Measurements from ENCODE around the gene HEATR1. TPM values are rescaled to one million over a fixed set of nuclear protein-coding genes. Genes with fewer than 3 reads are reported as not detected.

Gene HEATR1
- total RNA-seq, 2 experiments from 2014 or later, result 34.4 to 69.0 TPM

- H3K27ac ChIP-seq (ENCODE audit: low read depth, low read length, poor library complexity, severe bottlenecking), result no peak overlapping the region
- H3K36me3 ChIP-seq (ENCODE audit: insufficient read depth, low read length), result no peaks in the 10 kb centered on the region
- no peak overlapping the region for H3K4me3 ChIP-seq (ENCODE audit: low read depth, low read length, poor library complexity, severe bottlenecking)
- TF ChIP-seq CTCF (conservative IDR thresholded peaks at IDR 0.05; ENCODE audit: low read length) (no peak), EZH2phosphoT487 (IDR thresholded peaks at IDR 0.05; ENCODE audit: borderline replicate concordance, low read depth, low read length) (no peak)
- H3K79me2 ChIP-seq (ENCODE audit: insufficient read depth, low read depth, low read length), result no peaks in the 10 kb centered on the region
- H3K9me3 ChIP-seq (ENCODE audit: low read length), result no peaks in the 10 kb centered on the region
- no peak overlapping the region for H3K4me2 ChIP-seq (ENCODE audit: low read length)
- intact Hi-C loops (cut with micrococcal nuclease; ENCODE audit: unreplicated experiment), result no loop called here
- BruUV-seq (replicated peaks), result no TSS peak
- no peak overlapping the region for H2AFZ ChIP-seq (ENCODE audit: low read length)
- ChIA-PET POLR2A (interaction anchor here (0.5 kb wide), 1 partner anchor 14 kb away, joined by 3 read pairs; no protein-coding TSS in a partner anchor), CTCF (ENCODE audit: unreplicated experiment) (no interaction called here)
- DNase-seq (ENCODE audit: low spot score), result no peak
- H4K20me1 ChIP-seq (ENCODE audit: insufficient read depth, low read length), result no peaks in the 10 kb centered on the region
- no peaks in the 10 kb centered on the region for H3K4me1 ChIP-seq (ENCODE audit: insufficient read depth, low read length, poor library complexity, severe bottlenecking)
- H3K9me2 ChIP-seq (ENCODE audit: insufficient read depth, low read length), result no peaks in the 10 kb centered on the region
Measured at GRCh38 chr1:236622407-236622806, 18.1 kb upstream of the HEATR1 start.

- H3K4me2 ChIP-seq (ENCODE audit: low read length), result no peak overlapping the region
- ChIA-PET CTCF (ENCODE audit: unreplicated experiment) (no interaction called here), POLR2A (interaction anchor here (0.6 to 0.7 kb wide), 2 partner anchors 12 to 117 kb away, joined by 3 to 10 read pairs; no protein-coding TSS in a partner anchor)
- no peaks in the 10 kb centered on the region for H3K9me3 ChIP-seq (ENCODE audit: low read length)
- H3K79me2 ChIP-seq (ENCODE audit: insufficient read depth, low read depth, low read length), result no peaks in the 10 kb centered on the region
- H2AFZ ChIP-seq (ENCODE audit: low read length), result no peak overlapping the region
- H3K36me3 ChIP-seq (ENCODE audit: insufficient read depth, low read length), result no peaks in the 10 kb centered on the region
- no peak overlapping the region for H3K4me3 ChIP-seq (ENCODE audit: low read depth, low read length, poor library complexity, severe bottlenecking)
- H3K4me1 ChIP-seq (ENCODE audit: insufficient read depth, low read length, poor library complexity, severe bottlenecking), result no peaks in the 10 kb centered on the region
- no peak for DNase-seq (ENCODE audit: low spot score)
- TF ChIP-seq EZH2phosphoT487 (IDR thresholded peaks at IDR 0.05; ENCODE audit: borderline replicate concordance, low read depth, low read length) (no peak), CTCF (conservative IDR thresholded peaks at IDR 0.05; ENCODE audit: low read length) (no peak)
- H4K20me1 ChIP-seq (ENCODE audit: insufficient read depth, low read length), result no peaks in the 10 kb centered on the region
- intact Hi-C loops (cut with micrococcal nuclease; ENCODE audit: unreplicated experiment), result no loop called here
- no TSS peak for BruUV-seq (replicated peaks)
- H3K9me2 ChIP-seq (ENCODE audit: insufficient read depth, low read length), result no peaks in the 10 kb centered on the region
- no peak overlapping the region for H3K27ac ChIP-seq (ENCODE audit: low read depth, low read length, poor library complexity, severe bottlenecking)
Measured at GRCh38 chr1:236619398-236619797, 15.1 kb upstream of the HEATR1 start.

GRCh38 chr1:236618507-236618906 lies 14.2 kb upstream of the HEATR1 start:
- no peaks in the 10 kb centered on the region for H3K4me1 ChIP-seq (ENCODE audit: insufficient read depth, low read length, poor library complexity, severe bottlenecking)
- ChIA-PET CTCF (ENCODE audit: unreplicated experiment) (no interaction called here), POLR2A (no interaction called here)
- H3K4me2 ChIP-seq (ENCODE audit: low read length), result no peak overlapping the region
- no peaks in the 10 kb centered on the region for H3K36me3 ChIP-seq (ENCODE audit: insufficient read depth, low read length)
- H3K9me2 ChIP-seq (ENCODE audit: insufficient read depth, low read length), result no peaks in the 10 kb centered on the region
- H3K9me3 ChIP-seq (ENCODE audit: low read length), result no peaks in the 10 kb centered on the region
- intact Hi-C loops (cut with micrococcal nuclease; ENCODE audit: unreplicated experiment), result no loop called here
- no peaks in the 10 kb centered on the region for H4K20me1 ChIP-seq (ENCODE audit: insufficient read depth, low read length)
- H3K4me3 ChIP-seq (ENCODE audit: low read depth, low read length, poor library complexity, severe bottlenecking), result no peak overlapping the region
- H2AFZ ChIP-seq (ENCODE audit: low read length), result no peak overlapping the region
- no TSS peak for BruUV-seq (replicated peaks)
- H3K27ac ChIP-seq (ENCODE audit: low read depth, low read length, poor library complexity, severe bottlenecking), result no peak overlapping the region
- no peak for TF ChIP-seq EZH2phosphoT487 (IDR thresholded peaks at IDR 0.05; ENCODE audit: borderline replicate concordance, low read depth, low read length)
- no peak for TF ChIP-seq CTCF (conservative IDR thresholded peaks at IDR 0.05; ENCODE audit: low read length)
- no peak for DNase-seq (ENCODE audit: low spot score)
- no peaks in the 10 kb centered on the region for H3K79me2 ChIP-seq (ENCODE audit: insufficient read depth, low read depth, low read length)
